Endothelial cell of umbilical vein (primary cell): ENCODE measurements around the gene NEDD4L.

Experiments used
- EZH2 ChIP-seq: IDR thresholded peaks from 2 replicates; pipeline ENCODE4 v1.6.1; 2012; ENCODE audit warnings: borderline replicate concordance, low read depth, mild to moderate bottlenecking, moderate library complexity, low read length, inconsistent platforms; ENCODE audit not compliant: severe bottlenecking
- MYC ChIP-seq: IDR thresholded peaks from one replicate; pipeline ENCODE4 v1.6.1; 2011; ENCODE audit warnings: mild to moderate bottlenecking, low read depth, low read length
- POLR2A ChIP-seq: IDR thresholded peaks from 2 replicates; pipeline ENCODE4 v1.6.1; 2012; ENCODE audit warnings: low read depth, mild to moderate bottlenecking, control low read depth, low read length
- POLR2AphosphoS5 ChIP-seq: IDR thresholded peaks from 2 replicates; pipeline ENCODE4 v1.6.1; 2012; ENCODE audit warnings: low read depth, mild to moderate bottlenecking, control low read depth, low read length, moderate library complexity; ENCODE audit not compliant: insufficient read depth
- TF ChIP-seq, protein P1 (sequence below), 2 donors: IDR thresholded peaks; 1 replicate in 1 of 2; 2 replicates in 1 of 2; pipeline ENCODE4 v1.5.1; 2011; ENCODE audit warnings: low read length in 2 of 2, mild to moderate bottlenecking in 2 of 2, moderate library complexity in 2 of 2, control low read depth in 1 of 2, inconsistent platforms in 1 of 2, low read depth in 1 of 2; ENCODE audit not compliant: insufficient read depth in 1 of 2; ENCODE audit errors: extremely low read depth in 1 of 2

DNA sequence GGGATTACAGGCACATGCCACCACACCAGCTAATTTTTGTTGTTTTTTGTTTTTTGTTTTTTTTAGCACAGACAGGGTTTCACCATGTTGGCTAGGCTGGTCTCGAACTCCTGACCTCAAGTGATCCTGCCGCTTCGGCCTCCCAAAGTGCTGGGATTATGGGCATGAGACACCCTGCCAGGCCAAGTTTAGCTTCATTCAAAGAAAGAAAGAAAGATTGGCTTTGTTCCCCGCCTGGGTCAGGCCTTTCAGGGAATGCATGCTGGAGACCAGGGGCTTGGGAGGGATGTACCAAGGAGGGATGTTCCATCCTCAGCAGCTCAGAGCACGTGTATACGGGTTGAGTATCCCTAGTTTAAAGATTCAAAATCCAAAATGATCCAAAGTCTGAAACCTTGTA is 301.8 kb downstream of the NEDD4L start:
- TF ChIP-seq POLR2A (no peak), EZH2 (no peak), MYC (no peak), POLR2AphosphoS5 (no peak)
- TF ChIP-seq, protein P1, sequence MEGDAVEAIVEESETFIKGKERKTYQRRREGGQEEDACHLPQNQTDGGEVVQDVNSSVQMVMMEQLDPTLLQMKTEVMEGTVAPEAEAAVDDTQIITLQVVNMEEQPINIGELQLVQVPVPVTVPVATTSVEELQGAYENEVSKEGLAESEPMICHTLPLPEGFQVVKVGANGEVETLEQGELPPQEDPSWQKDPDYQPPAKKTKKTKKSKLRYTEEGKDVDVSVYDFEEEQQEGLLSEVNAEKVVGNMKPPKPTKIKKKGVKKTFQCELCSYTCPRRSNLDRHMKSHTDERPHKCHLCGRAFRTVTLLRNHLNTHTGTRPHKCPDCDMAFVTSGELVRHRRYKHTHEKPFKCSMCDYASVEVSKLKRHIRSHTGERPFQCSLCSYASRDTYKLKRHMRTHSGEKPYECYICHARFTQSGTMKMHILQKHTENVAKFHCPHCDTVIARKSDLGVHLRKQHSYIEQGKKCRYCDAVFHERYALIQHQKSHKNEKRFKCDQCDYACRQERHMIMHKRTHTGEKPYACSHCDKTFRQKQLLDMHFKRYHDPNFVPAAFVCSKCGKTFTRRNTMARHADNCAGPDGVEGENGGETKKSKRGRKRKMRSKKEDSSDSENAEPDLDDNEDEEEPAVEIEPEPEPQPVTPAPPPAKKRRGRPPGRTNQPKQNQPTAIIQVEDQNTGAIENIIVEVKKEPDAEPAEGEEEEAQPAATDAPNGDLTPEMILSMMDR (IDR thresholded peaks at IDR 0.05; ENCODE audit: extremely low read depth in 1 of 2, insufficient read depth in 1 of 2, low read depth in 1 of 2, low read length in 2 of 2): no peak
